GM21367 (cell line): ENCODE results near the gene CAV1.
"Not testable (repeated sequence)": the region's sequence is repeated elsewhere in the genome, so short reads cannot be mapped to it uniquely, and the experiment has no call there.

Experiments
- ATAC-seq: cut with Tn5 transposase; IDR thresholded peaks from one replicate; pipeline ENCODE4 v1.9.1; 2021; ENCODE audit not compliant: unreplicated experiment

Gene CAV1

GRCh38 chr7:116579322-116579721 is 54.5 kb downstream of the CAV1 start:
- no peak for ATAC-seq

GRCh38 chr7:116579835-116580234 is 55.0 kb downstream of the CAV1 start:
- ATAC-seq: no peak

GRCh38 chr7:116582164-116582732 is 57.4 kb downstream of the CAV1 start:
- no peak for ATAC-seq

- peak; percentile 39 for ATAC-seq
Measured at GRCh38 chr7:116582806-116583444, 58.1 kb downstream of the CAV1 start.

GRCh38 chr7:116583653-116584052 is 58.8 kb downstream of the CAV1 start:
- ATAC-seq: peak; percentile 94

GRCh38 chr7:116584721-116585120 is 59.9 kb downstream of the CAV1 start:
- no peak for ATAC-seq

GRCh38 chr7:116585392-116585791 is 60.6 kb downstream of the CAV1 start:
- ATAC-seq: no peak

- ATAC-seq: no peak
Measured at GRCh38 chr7:116585967-116586366, 61.1 kb downstream of the CAV1 start.

GRCh38 chr7:116587200-116587599 is 62.4 kb downstream of the CAV1 start:
- not testable (repeated sequence) for ATAC-seq

GRCh38 chr7:116588225-116588624 is 63.4 kb downstream of the CAV1 start:
- ATAC-seq: peak; percentile 44

GRCh38 chr7:116588641-116589594 is 64.1 kb downstream of the CAV1 start:
- ATAC-seq: peak; percentile 43

GRCh38 chr7:116591202-116592040 is 66.6 kb downstream of the CAV1 start:
- ATAC-seq: no peak

GRCh38 chr7:116592041-116592355 is 67.2 kb downstream of the CAV1 start:
- ATAC-seq: no peak

- no peak for ATAC-seq
Measured at GRCh38 chr7:116592445-116592844, 67.6 kb downstream of the CAV1 start.

GRCh38 chr7:116593359-116594075 is 68.7 kb downstream of the CAV1 start:
- ATAC-seq: no peak

- ATAC-seq: no peak
Measured at GRCh38 chr7:116595063-116595462, 70.2 kb downstream of the CAV1 start.

GRCh38 chr7:116597384-116597783 is 72.5 kb downstream of the CAV1 start:
- ATAC-seq: no peak

- ATAC-seq: no peak
Measured at GRCh38 chr7:116598278-116598677, 73.4 kb downstream of the CAV1 start.

GRCh38 chr7:116598861-116599260 is 74.0 kb downstream of the CAV1 start:
- no peak for ATAC-seq

GRCh38 chr7:116601426-116601825 is 76.6 kb downstream of the CAV1 start:
- no peak for ATAC-seq
